Measurements from ENCODE around the gene RGS13.

RGS13 gene

GRCh38 chr1:192635939-192636338 is at the start of gene RGS13:
TSS of gene RGS13 (plus strand) at chr1:192636147. CDS start at chr1:192644335, 8,188 bp downstream.
- no peak for DNase-seq (ENCODE audit: low spot score)

GRCh38 chr1:192587386-192588266 is 48.3 kb upstream of the RGS13 start:
- no peak for DNase-seq (ENCODE audit: low spot score)

GRCh38 chr1:192588546-192588945 is 47.4 kb upstream of the RGS13 start:
- DNase-seq (ENCODE audit: low spot score), result no peak

- no peak for DNase-seq (ENCODE audit: low spot score)
Observed at GRCh38 chr1:192589813-192590212, 46.1 kb upstream of the RGS13 start.

- DNase-seq (ENCODE audit: low spot score), result no peak
Observed at GRCh38 chr1:192592517-192592916, 43.4 kb upstream of the RGS13 start.

- no peak for DNase-seq (ENCODE audit: low spot score)
Observed at GRCh38 chr1:192592981-192593708, 42.8 kb upstream of the RGS13 start.

GRCh38 chr1:192595299-192595698 is 40.6 kb upstream of the RGS13 start:
- no peak for DNase-seq (ENCODE audit: low spot score)

GRCh38 chr1:192598589-192598988 is 37.4 kb upstream of the RGS13 start:
- no peak for DNase-seq (ENCODE audit: low spot score)

- DNase-seq (ENCODE audit: low spot score), result no peak
Observed at GRCh38 chr1:192600275-192600674, 35.7 kb upstream of the RGS13 start.

- DNase-seq (ENCODE audit: low spot score), result no peak
Observed at GRCh38 chr1:192601143-192601542, 34.8 kb upstream of the RGS13 start.

GRCh38 chr1:192601567-192601966 is 34.4 kb upstream of the RGS13 start:
- no peak for DNase-seq (ENCODE audit: low spot score)

- no peak for DNase-seq (ENCODE audit: low spot score)
Observed at GRCh38 chr1:192602757-192603156, 33.2 kb upstream of the RGS13 start.

GRCh38 chr1:192603218-192603787 is 32.6 kb upstream of the RGS13 start:
- DNase-seq (ENCODE audit: low spot score), result no peak

- DNase-seq (ENCODE audit: low spot score), result peak; percentile 46
Observed at GRCh38 chr1:192604979-192605620, 30.8 kb upstream of the RGS13 start.

GRCh38 chr1:192608671-192609070 is 27.3 kb upstream of the RGS13 start:
- no peak for DNase-seq (ENCODE audit: low spot score)

GRCh38 chr1:192609110-192610079 is 26.6 kb upstream of the RGS13 start:
- peak; percentile 80 for DNase-seq (ENCODE audit: low spot score)

- DNase-seq (ENCODE audit: low spot score), result peak; percentile 34
Observed at GRCh38 chr1:192610112-192610889, 25.6 kb upstream of the RGS13 start.

GRCh38 chr1:192615055-192615454 is 20.9 kb upstream of the RGS13 start:
- DNase-seq (ENCODE audit: low spot score), result no peak

GRCh38 chr1:192620071-192620635 is 15.8 kb upstream of the RGS13 start:
- DNase-seq (ENCODE audit: low spot score), result no peak

Data from pons (tissue), 1 donor.